Gastrocnemius medialis (tissue), 4 donors: ENCODE results near the gene KCNJ1. TPM values are rescaled to one million over a fixed set of nuclear protein-coding genes. Genes with fewer than 3 reads are reported as not detected.

Experiments used
- ATAC-seq, 2 donors: fragments of 150-250 bp; one replicate each; pipeline ENCODE4 v1.9.1; 2016
- DNase-seq, 2 donors: peaks; one replicate each; pipeline ENCODE4 v3.0.0-alpha.2; 2019
- H3K27ac ChIP-seq, 4 donors: fragments of 200-600 bp; sonication (generic); 1 replicate in 1 of 4; 2 replicates in 3 of 4; pipeline ENCODE4 v1.5.1; 2016 to 2018; ENCODE audit warnings: mild to moderate bottlenecking in 2 of 4, moderate library complexity in 1 of 4
- H3K27me3 ChIP-seq, 3 donors: fragments of 200-600 bp; sonication (generic) in 2 of 3; 1 replicate in 1 of 3; 2 replicates in 2 of 3; pipeline versions ENCODE4 v1.5.1 to v1.6.0; 2016 to 2019; ENCODE audit warnings: mild to moderate bottlenecking in 1 of 3, moderate library complexity in 1 of 3
- H3K36me3 ChIP-seq, 2 donors: fragments of 200-600 bp; sonication (generic) in 1 of 2; one replicate each; pipeline ENCODE4 v1.5.1; 2017 to 2018
- H3K4me1 ChIP-seq, 2 donors: fragments of 200-600 bp; sonication (generic) in 1 of 2; one replicate each; pipeline ENCODE4 v1.5.1; 2016 to 2017; ENCODE audit warnings: mild to moderate bottlenecking in 2 of 2
- H3K4me3 ChIP-seq, 4 donors: fragments of 200-600 bp; sonication (generic) in 3 of 4; 1 replicate in 1 of 4; 2 replicates in 3 of 4; pipeline ENCODE4 v1.5.1; 2016 to 2019; ENCODE audit warnings: mild to moderate bottlenecking in 2 of 4
- H3K9me3 ChIP-seq, 3 donors: fragments of 200-600 bp; sonication (generic) in 2 of 3; 1 replicate in 1 of 3; 2 replicates in 2 of 3; pipeline ENCODE4 v1.5.1; 2016 to 2019
- POLR2A ChIP-seq, 2 donors: fragments of 450-650 bp; IDR thresholded peaks; one replicate each; pipeline ENCODE4 v1.6.1; 2017; ENCODE audit warnings: antibody characterized with exemption in 2 of 2, mild to moderate bottlenecking in 2 of 2, moderate library complexity in 2 of 2
- in situ Hi-C, 4 donors: fragments of 200-750 bp; cut with MboI; loops; one replicate each; pipeline versions ENCODE4 v1.15.0 to v1.8.0; 2017; ENCODE audit warnings: low sequenced_read_pairs in 4 of 4
- intact Hi-C: fragments of 100-400 bp; cut with DNase I; formaldehyde crosslinking; loops from one replicate; pipeline ENCODE4 v1.15.1; 2023; ENCODE audit warnings: low total_unique reads
- total RNA-seq, 4 donors: library from RNA; depleted of rRNA; stranded (reverse); fragments of >200 nt; gene quantifications; one replicate each; pipeline versions ENCODE4 v1.1.0 to v1.2.3, GENCODE V29; 2016
- TF ChIP-seq, protein P1 (sequence below), 5 experiments: fragments of 450-650 bp in 3 of 5; fragments of 200-600 bp in 2 of 5; sonication (generic) in 2 of 5; IDR thresholded peaks in 4 of 5; conservative IDR thresholded peaks in 1 of 5; 1 replicate in 4 of 5; 2 replicates in 1 of 5; pipeline ENCODE4 v1.5.1; 2016 to 2019; ENCODE audit warnings: antibody characterized with exemption in 5 of 5, mild to moderate bottlenecking in 3 of 5, moderate library complexity in 3 of 5

Gene KCNJ1
- total RNA-seq, 4 donors from 2014 or later = 3.1 TPM; not detected in 3

DNA sequence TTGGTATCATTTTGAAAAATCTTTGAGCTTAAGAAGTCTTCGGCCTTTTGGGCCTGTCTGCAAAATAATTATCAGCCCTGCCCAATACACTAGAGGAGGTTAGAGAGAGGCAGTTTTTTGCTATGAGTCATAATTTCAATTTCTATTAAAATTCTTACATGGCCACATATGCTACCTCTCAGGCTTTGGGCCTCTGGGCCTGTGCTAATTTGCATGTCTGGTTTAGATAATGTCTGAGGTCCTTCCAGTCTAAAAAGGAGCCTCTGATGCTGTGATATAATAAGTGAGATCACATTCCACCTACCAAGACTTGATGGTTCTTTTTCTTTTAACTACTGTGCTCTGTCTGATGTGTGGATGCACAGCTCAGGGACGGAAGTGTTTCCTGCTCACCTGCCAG lies 70.8 kb downstream of the KCNJ1 start:
- in situ Hi-C loops (no loop called here), intact Hi-C loops (no loop called here)
- TF ChIP-seq POLR2A (IDR thresholded peaks at IDR 0.05) = no peak
- TF ChIP-seq, protein P1, sequence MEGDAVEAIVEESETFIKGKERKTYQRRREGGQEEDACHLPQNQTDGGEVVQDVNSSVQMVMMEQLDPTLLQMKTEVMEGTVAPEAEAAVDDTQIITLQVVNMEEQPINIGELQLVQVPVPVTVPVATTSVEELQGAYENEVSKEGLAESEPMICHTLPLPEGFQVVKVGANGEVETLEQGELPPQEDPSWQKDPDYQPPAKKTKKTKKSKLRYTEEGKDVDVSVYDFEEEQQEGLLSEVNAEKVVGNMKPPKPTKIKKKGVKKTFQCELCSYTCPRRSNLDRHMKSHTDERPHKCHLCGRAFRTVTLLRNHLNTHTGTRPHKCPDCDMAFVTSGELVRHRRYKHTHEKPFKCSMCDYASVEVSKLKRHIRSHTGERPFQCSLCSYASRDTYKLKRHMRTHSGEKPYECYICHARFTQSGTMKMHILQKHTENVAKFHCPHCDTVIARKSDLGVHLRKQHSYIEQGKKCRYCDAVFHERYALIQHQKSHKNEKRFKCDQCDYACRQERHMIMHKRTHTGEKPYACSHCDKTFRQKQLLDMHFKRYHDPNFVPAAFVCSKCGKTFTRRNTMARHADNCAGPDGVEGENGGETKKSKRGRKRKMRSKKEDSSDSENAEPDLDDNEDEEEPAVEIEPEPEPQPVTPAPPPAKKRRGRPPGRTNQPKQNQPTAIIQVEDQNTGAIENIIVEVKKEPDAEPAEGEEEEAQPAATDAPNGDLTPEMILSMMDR (IDR thresholded peaks at IDR 0.05 in 4 of 5, conservative IDR thresholded peaks at IDR 0.05 in 1 of 5) = no peak
- no peak overlapping the region for H3K27ac ChIP-seq
- no peak overlapping the region for H3K4me3 ChIP-seq
- no peaks in the 10 kb centered on the region for H3K27me3 ChIP-seq
- H3K36me3 ChIP-seq = no peaks in the 10 kb centered on the region
- no peak for ATAC-seq
- H3K9me3 ChIP-seq = no peaks in the 10 kb centered on the region
- no peaks in the 10 kb centered on the region for H3K4me1 ChIP-seq
- DNase-seq = no peak

DNA sequence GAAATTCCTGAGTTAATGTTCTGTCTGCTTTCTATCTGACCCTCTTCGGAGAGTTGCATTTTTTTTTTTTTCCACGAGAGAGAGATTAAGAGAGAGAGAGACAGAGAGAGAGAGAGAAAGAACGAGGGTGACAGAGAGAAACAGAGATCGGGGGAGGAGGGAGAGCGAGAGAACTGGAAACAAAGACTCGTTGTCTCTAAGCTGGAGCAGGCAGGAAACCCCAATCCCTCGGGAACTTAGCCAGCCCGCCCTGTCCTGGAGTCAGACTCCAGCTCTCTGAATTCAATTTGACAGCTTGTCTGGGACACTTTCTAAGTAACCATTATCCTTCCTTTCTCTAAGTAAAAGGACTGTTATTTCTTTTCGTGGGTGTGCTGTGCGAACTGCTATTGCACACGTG lies 76.9 kb downstream of the KCNJ1 start:
- no peak for ATAC-seq

DNA sequence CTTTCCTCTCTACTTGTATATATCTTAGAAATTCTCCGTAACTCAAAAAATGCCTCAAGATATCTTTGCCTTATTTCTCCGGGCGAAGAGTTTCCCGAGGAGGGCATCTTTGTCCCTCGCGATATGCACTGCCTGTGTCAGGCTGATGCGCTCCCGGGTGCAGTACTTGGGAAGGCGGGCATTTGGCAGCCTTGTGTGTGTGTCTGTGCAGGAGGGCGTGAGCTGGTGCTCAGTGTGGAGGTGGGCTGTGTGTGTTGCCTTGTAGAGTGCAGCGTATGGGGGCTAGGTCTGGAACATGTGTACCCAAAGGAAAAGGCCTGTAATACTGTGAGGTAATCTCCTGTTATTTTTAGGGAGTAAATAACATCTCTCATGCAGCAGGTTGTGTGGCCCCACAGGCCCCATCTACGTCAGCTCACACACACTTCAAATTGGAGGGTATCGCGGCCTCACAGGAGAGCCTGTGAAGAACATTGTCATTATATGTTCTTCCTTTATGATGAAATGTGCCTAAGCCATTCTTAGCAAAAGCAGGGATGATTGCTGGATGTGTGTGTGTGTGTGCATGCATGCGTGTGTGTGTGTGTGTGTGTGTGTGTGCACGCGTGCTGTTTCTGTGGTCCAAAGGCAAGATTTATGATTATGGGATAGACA lies 77.5 kb downstream of the KCNJ1 start:
- in situ Hi-C loops = no loop called here
- Histone ChIP-seq H3K27ac (no peak overlapping the region), H3K27me3 (no peaks in the 10 kb centered on the region), H3K36me3 (no peaks in the 10 kb centered on the region), H3K4me3 (no peak overlapping the region), H3K9me3 (no peaks in the 10 kb centered on the region), H3K4me1 (no peaks in the 10 kb centered on the region)
- DNase-seq (no peak), ATAC-seq (no peak)
- intact Hi-C loops = no loop called here
- no peak for TF ChIP-seq POLR2A (IDR thresholded peaks at IDR 0.05)
- TF ChIP-seq, protein P1 (IDR thresholded peaks at IDR 0.05 in 4 of 5, conservative IDR thresholded peaks at IDR 0.05 in 1 of 5) = no peak

More for the DNA sequence above, 76.9 kb downstream of the KCNJ1 start:
- no peak overlapping the region for H3K27ac ChIP-seq
- no peaks in the 10 kb centered on the region for H3K4me1 ChIP-seq
- no peaks in the 10 kb centered on the region for H3K27me3 ChIP-seq
- H3K4me3 ChIP-seq = no peak overlapping the region
- TF ChIP-seq, protein P1 (IDR thresholded peaks at IDR 0.05 in 4 of 5, conservative IDR thresholded peaks at IDR 0.05 in 1 of 5) = no peak
- TF ChIP-seq POLR2A (IDR thresholded peaks at IDR 0.05) = no peak
- no peaks in the 10 kb centered on the region for H3K36me3 ChIP-seq
- no peak for DNase-seq
- in situ Hi-C loops = no loop called here
- intact Hi-C loops = no loop called here
- H3K9me3 ChIP-seq = no peaks in the 10 kb centered on the region

Other genes starting within 250 kb of the KCNJ1 start
- gene FLI1, start 173.2 kb downstream of the KCNJ1 start, total RNA-seq = 10 to 100 TPM in 2 of 4 donors, 1 to 10 TPM in 2; 8.4 to 16.5 (median 10.1) TPM
- gene KCNJ5, start 24.1 kb upstream of the KCNJ1 start, total RNA-seq = under 1 TPM in 2 of 4 donors, not detected in 2; 0.24 to 0.46 TPM
- gene TP53AIP1, start 75.6 kb upstream of the KCNJ1 start, total RNA-seq = not detected